Natural killer cell (primary cell): Measurements from ENCODE around the gene ALOX5. TPM values are rescaled to one million over a fixed set of nuclear protein-coding genes. Genes with fewer than 3 reads are reported as not detected.
"Not testable (repeated sequence)": the region's sequence is repeated elsewhere in the genome, so short reads cannot be mapped to it uniquely, and the experiment has no call there.

Experiments
- ATAC-seq, 3 donors: fragments of 150-1000 bp in 2 of 3; fragments of 200-7000 bp in 1 of 3; cut with Tn5 transposase; 1 replicate in 1 of 3; 2 replicates in 2 of 3; pipeline ENCODE4 v1.10.0; 2021; ENCODE audit warnings: mild to moderate bottlenecking in 2 of 3, moderate library complexity in 2 of 3
- DNase-seq, 2 donors: peaks; one replicate each; pipeline versions ENCODE4 v3.0.0 to v3.0.0-alpha.2; 2013 to 2021; ENCODE audit warnings: mixed read lengths in 1 of 2
- H3K27ac ChIP-seq: one replicate; pipeline ENCODE4 v1.5.1; 2013; ENCODE audit warnings: mild to moderate bottlenecking, low read length
- H3K27me3 ChIP-seq: one replicate; pipeline ENCODE4 v1.6.1; 2013; ENCODE audit warnings: low read length; ENCODE audit not compliant: control insufficient read depth, insufficient read depth
- H3K36me3 ChIP-seq: one replicate; pipeline ENCODE4 v1.6.1; 2013; ENCODE audit warnings: low read length; ENCODE audit not compliant: control insufficient read depth, insufficient read depth
- H3K4me1 ChIP-seq: one replicate; pipeline ENCODE4 v1.6.1; 2013; ENCODE audit warnings: low read length; ENCODE audit not compliant: control insufficient read depth, insufficient read depth
- H3K4me3 ChIP-seq: one replicate; pipeline ENCODE4 v1.5.1; 2013; ENCODE audit warnings: low read length
- H3K9me3 ChIP-seq: one replicate; pipeline ENCODE4 v1.6.1; 2013; ENCODE audit warnings: low read length; ENCODE audit not compliant: control insufficient read depth, insufficient read depth
- H3K27ac Mint-ChIP-seq, 2 donors: one replicate each; pipeline ENCODE4 v1.8.0; 2022; ENCODE audit warnings: mild to moderate bottlenecking in 2 of 2, mixed read lengths in 2 of 2, moderate library complexity in 1 of 2
- H3K27me3 Mint-ChIP-seq, 2 donors: one replicate each; pipeline ENCODE4 v1.8.0; 2022; ENCODE audit warnings: low read depth in 2 of 2, mixed read lengths in 2 of 2
- H3K36me3 Mint-ChIP-seq: one replicate; pipeline ENCODE4 v1.8.0; 2022; ENCODE audit warnings: mixed read lengths
- H3K4me1 Mint-ChIP-seq, 2 donors: one replicate each; pipeline ENCODE4 v1.8.0; 2022; ENCODE audit warnings: mixed read lengths in 2 of 2
- H3K4me3 Mint-ChIP-seq: one replicate; pipeline ENCODE4 v1.8.0; 2022; ENCODE audit warnings: mild to moderate bottlenecking, moderate library complexity, mixed read lengths
- H3K9me3 Mint-ChIP-seq, 2 donors: one replicate each; pipeline ENCODE4 v1.8.0; 2022; ENCODE audit warnings: mixed read lengths in 2 of 2
- WGBS: methylation state at CpG from one replicate; pipeline ENCODE4 v1.1.7; 2013; ENCODE audit warnings: missing lambda C conversion rate; ENCODE audit not compliant: insufficient coverage; 5-methylcytosine and 5-hydroxymethylcytosine counted together
- intact Hi-C: fragments of 100-400 bp; cut with micrococcal nuclease; formaldehyde crosslinking; loops from one replicate; pipeline ENCODE4 v1.14.2; 2022
- total RNA-seq, 4 donors: library from RNA; stranded (reverse); fragments of 120-200 nt in 1 of 4; gene quantifications; one replicate each; pipeline versions ENCODE4 v1.2.3 to v1.2.4, GENCODE V29; 2013 to 2022
- TF ChIP-seq, protein P1 (sequence below): fragments of 200-600 bp; IDR thresholded peaks from one replicate; pipeline ENCODE4 v1.8.0; 2022; ENCODE audit warnings: antibody characterized with exemption

Gene ALOX5
- total RNA-seq, 3 donors from 2014 or later (not counting 1 experiment from before 2014, with no cell fraction given): 8.6 to 93.5 (median 12.4) TPM

DNA sequence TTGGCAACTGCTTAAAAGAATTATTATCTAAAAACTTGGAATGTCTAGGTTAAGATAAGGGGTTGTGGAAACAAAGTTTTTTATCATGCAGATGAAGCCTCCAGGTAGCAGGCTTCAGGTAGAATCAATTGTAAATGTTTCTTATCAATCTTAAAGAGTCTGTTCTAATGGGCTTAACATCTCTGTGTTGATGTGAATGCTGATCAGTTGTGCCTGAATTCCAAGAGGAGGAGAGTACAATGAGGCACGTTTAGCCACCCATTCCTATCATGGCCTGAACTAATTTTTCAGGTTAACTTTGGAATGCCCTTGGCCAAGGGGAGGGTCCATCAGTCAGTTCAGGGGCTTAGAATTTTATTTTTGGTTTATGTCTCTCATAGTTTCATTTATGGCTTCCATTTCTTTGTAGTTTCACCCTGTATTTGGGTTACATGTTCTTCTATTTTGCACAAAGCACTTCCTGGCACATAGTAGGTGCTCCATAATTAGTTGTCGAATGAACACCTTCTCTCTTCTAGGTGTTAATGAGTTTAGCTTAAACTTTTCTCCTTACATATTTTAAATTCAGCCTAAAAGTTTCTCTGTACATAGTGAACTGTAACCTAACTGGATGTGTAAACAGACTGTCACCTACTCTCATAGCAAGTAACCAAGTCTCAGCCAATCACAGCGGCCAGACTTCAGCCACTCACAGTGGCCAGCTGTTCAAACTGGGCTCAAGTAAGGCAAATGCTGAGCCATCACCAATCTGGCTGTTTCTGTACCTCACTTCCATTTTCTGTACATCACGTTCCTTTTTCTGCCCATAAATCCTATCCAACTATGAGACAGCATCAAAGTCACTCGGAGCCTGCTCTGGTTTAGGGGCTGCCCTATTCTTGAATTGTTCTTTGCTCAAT lies 34.7 kb downstream of the ALOX5 start:
- intact Hi-C loops: no loop called here
- Mint-ChIP-seq H3K27me3 (peaks cover 37 to 71% of the 10 kb centered on the region in 2 donors), H3K9me3 (no peaks in the 10 kb centered on the region), H3K4me3 (no peak overlapping the region), H3K36me3 (no peaks in the 10 kb centered on the region), H3K4me1 (no peaks in the 10 kb centered on the region), H3K27ac (no peak overlapping the region)
- no peak overlapping the region for H3K4me3 ChIP-seq
- ATAC-seq: no peak
- TF ChIP-seq, protein P1, sequence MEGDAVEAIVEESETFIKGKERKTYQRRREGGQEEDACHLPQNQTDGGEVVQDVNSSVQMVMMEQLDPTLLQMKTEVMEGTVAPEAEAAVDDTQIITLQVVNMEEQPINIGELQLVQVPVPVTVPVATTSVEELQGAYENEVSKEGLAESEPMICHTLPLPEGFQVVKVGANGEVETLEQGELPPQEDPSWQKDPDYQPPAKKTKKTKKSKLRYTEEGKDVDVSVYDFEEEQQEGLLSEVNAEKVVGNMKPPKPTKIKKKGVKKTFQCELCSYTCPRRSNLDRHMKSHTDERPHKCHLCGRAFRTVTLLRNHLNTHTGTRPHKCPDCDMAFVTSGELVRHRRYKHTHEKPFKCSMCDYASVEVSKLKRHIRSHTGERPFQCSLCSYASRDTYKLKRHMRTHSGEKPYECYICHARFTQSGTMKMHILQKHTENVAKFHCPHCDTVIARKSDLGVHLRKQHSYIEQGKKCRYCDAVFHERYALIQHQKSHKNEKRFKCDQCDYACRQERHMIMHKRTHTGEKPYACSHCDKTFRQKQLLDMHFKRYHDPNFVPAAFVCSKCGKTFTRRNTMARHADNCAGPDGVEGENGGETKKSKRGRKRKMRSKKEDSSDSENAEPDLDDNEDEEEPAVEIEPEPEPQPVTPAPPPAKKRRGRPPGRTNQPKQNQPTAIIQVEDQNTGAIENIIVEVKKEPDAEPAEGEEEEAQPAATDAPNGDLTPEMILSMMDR: no peak
- H3K27me3 ChIP-seq: no peaks in the 10 kb centered on the region
- no peak overlapping the region for H3K27ac ChIP-seq
- 54% methylated on average over 4 of the region's 5 CpGs for WGBS
- no peak for DNase-seq
- H3K4me1 ChIP-seq: no peaks in the 10 kb centered on the region
- H3K36me3 ChIP-seq: peaks cover 2% of the 10 kb centered on the region
- H3K9me3 ChIP-seq: no peaks in the 10 kb centered on the region

DNA sequence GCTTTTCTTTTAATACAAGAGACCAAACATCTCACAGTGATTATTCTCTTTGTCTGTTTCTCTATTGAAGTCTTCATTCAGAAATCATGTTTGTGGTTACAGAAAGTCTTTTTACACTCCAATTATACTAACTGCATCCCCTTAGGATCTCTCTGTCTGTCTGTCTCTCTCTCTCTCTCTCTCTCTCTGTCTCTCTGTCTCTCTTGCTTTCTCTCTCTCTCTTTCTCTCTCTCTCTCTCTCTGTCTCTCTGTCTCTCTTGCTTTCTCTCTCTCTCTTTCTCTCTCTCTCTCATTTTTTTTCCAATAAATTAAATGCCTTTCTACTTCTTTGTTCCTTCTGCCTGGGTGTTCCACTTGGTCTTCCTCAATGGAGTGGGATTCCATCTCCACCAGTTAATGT lies 35.3 kb downstream of the ALOX5 start:
- H3K9me3 ChIP-seq, H3K4me1 ChIP-seq, H3K9me3 Mint-ChIP-seq, H3K4me3 Mint-ChIP-seq, H3K4me1 Mint-ChIP-seq, H3K27me3 ChIP-seq, H3K36me3 ChIP-seq, H3K27ac ChIP-seq, DNase-seq, ATAC-seq, H3K4me3 ChIP-seq, H3K36me3 Mint-ChIP-seq, H3K27ac Mint-ChIP-seq, intact Hi-C loops: not testable (repeated sequence)
- peaks cover 32 to 71% of the 10 kb centered on the region in 2 donors for H3K27me3 Mint-ChIP-seq

DNA sequence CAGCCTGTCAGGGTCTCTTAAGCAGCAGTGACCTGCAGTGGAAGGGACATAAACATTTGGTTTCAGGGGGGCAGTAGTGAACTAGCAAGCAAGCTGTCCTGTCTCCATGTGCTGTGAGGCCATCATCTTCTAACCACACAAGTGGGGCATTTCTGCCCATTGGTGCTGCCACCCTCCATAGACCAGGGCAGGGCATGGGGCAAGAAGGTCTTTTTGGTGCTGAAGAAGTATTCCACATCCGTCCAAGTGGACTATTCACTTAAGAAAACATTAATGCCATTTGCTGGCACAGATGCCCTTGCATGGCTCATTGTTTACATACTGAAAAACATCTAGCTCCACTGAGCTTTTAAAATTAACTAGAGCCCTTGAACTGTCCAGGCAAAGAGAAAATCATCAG lies 35.8 kb downstream of the ALOX5 start:
- Mint-ChIP-seq H3K27ac (no peak overlapping the region), H3K4me3 (no peak overlapping the region), H3K4me1 (no peaks in the 10 kb centered on the region), H3K36me3 (no peaks in the 10 kb centered on the region), H3K27me3 (peaks cover 31 to 68% of the 10 kb centered on the region in 2 donors), H3K9me3 (no peaks in the 10 kb centered on the region)
- 93% methylated on average over 1 of the region's 1 CpG for WGBS
- intact Hi-C loops: loop anchor here (10.0 kb wide), 1 partner anchor 405 kb away; the partner anchor contains the start of gene ZNF22
- H3K27ac ChIP-seq: no peak overlapping the region
- peaks cover 2% of the 10 kb centered on the region for H3K36me3 ChIP-seq
- no peaks in the 10 kb centered on the region for H3K27me3 ChIP-seq
- TF ChIP-seq, protein P1: no peak
- ATAC-seq: no peak
- no peak for DNase-seq
- H3K9me3 ChIP-seq: no peaks in the 10 kb centered on the region
- H3K4me3 ChIP-seq: no peak overlapping the region
- H3K4me1 ChIP-seq: no peaks in the 10 kb centered on the region

DNA sequence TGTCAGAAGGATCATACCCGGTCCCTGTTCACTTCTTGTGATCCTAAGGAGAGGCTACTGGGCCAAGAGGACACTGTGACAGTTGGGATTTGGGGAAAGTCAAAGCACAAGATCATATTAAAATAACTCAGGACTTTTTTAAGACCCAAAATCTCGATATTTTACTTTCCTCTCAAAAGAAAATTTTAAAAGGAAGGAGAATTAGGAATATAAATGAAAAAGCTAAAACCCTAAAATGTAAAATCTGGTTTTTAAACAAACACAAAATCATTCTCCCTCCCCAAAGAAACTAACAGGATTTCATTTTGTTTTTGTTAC lies 36.4 kb downstream of the ALOX5 start:
- H3K27me3 ChIP-seq: no peaks in the 10 kb centered on the region
- WGBS: 90% methylated on average over 1 of the region's 2 CpGs
- DNase-seq (no peak), ATAC-seq (no peak)
- no peaks in the 10 kb centered on the region for H3K9me3 ChIP-seq
- Mint-ChIP-seq H3K27me3 (peaks cover 29 to 61% of the 10 kb centered on the region in 2 donors), H3K4me1 (no peaks in the 10 kb centered on the region), H3K9me3 (no peaks in the 10 kb centered on the region), H3K36me3 (no peaks in the 10 kb centered on the region), H3K4me3 (no peak overlapping the region), H3K27ac (no peak overlapping the region)
- peaks cover 2% of the 10 kb centered on the region for H3K36me3 ChIP-seq
- intact Hi-C loops: loop anchor here (10.0 kb wide), 1 partner anchor 406 kb away; the partner anchor contains the start of gene ZNF22
- no peaks in the 10 kb centered on the region for H3K4me1 ChIP-seq
- no peak overlapping the region for H3K4me3 ChIP-seq
- no peak overlapping the region for H3K27ac ChIP-seq
- TF ChIP-seq, protein P1: no peak
